H1 (cell line): ENCODE measurements around the gene TLL2. TPM values are rescaled to one million over a fixed set of nuclear protein-coding genes. Genes with fewer than 3 reads are reported as not detected.

Experiments
- CTCF ChIA-PET: fragments of 300-600 bp; sonication (Branson Sonifier 250); formaldehyde crosslinking; loops from one replicate; lab custom pipeline; 2021; ENCODE audit not compliant: partially characterized antibody; lab: Charles Lee
- POLR2A ChIA-PET: fragments of 300-600 bp; sonication (Branson Sonifier 250); formaldehyde crosslinking; loops from one replicate; lab custom pipeline; 2021; ENCODE audit warnings: inconsistent platforms; ENCODE audit not compliant: partially characterized antibody; lab: Charles Lee
- DNase-seq, 2 experiments: peaks; one replicate each; pipeline versions ENCODE4 v3.0.0 to v3.0.0-alpha.2; 2010 to 2022; ENCODE audit warnings: low spot score in 2 of 2, low read depth in 1 of 2, mixed read lengths in 1 of 2
- FAIRE-seq: peaks from 2 replicates; lab custom pipeline; 2011; peaks lifted over from hg19 to GRCh38; lab: Jason Lieb, UNC
- H2AFZ ChIP-seq: 2 replicates; pipeline ENCODE4 v1.8.1; 2012; ENCODE audit warnings: low read length, inconsistent platforms
- H2AK5ac ChIP-seq: 2 replicates; pipeline ENCODE4 v1.6.1; 2013; ENCODE audit warnings: low read depth, low read length
- H2BK120ac ChIP-seq: replicated peaks from 2 replicates; pipeline ENCODE3; 2013; ENCODE audit warnings: low read depth, low read length, inconsistent platforms
- H2BK12ac ChIP-seq: 2 replicates; pipeline ENCODE4 v1.6.1; 2013; ENCODE audit warnings: low read depth, low read length
- H2BK15ac ChIP-seq: 2 replicates; pipeline ENCODE4 v1.6.1; 2013; ENCODE audit warnings: low read length
- H2BK20ac ChIP-seq: 2 replicates; pipeline ENCODE4 v1.6.1; 2013; ENCODE audit warnings: low read length
- H2BK5ac ChIP-seq: 2 replicates; pipeline ENCODE4 v1.6.1; 2013; ENCODE audit warnings: low read depth, low read length
- H3K14ac ChIP-seq: 2 replicates; pipeline ENCODE4 v1.6.1; 2013; ENCODE audit warnings: inconsistent platforms; ENCODE audit not compliant: insufficient read length
- H3K18ac ChIP-seq: 2 replicates; pipeline ENCODE4 v1.6.1; 2013; ENCODE audit warnings: low read length; ENCODE audit errors: extremely low read depth
- H3K23ac ChIP-seq: 2 replicates; pipeline ENCODE4 v1.6.1; 2013; ENCODE audit warnings: inconsistent platforms; ENCODE audit not compliant: insufficient read length
- H3K23me2 ChIP-seq: 2 replicates; pipeline ENCODE4 v1.6.1; 2013; ENCODE audit warnings: low read depth, low read length
- H3K27ac ChIP-seq: 2 replicates; pipeline ENCODE4 v1.6.1; 2011; ENCODE audit warnings: low read depth, low read length, inconsistent platforms
- H3K27me3 ChIP-seq, 4 experiments: replicated peaks in 1 of 4; 1 replicate in 1 of 4; 2 replicates in 3 of 4; pipeline versions ENCODE4 v1.6.1 to v1.8.1; 2011 to 2013; ENCODE audit warnings: low read length in 3 of 4, mild to moderate bottlenecking in 3 of 4, inconsistent platforms in 2 of 4, mixed read lengths in 2 of 4, moderate library complexity in 1 of 4; ENCODE audit not compliant: control insufficient read depth in 3 of 4, insufficient read depth in 3 of 4; ENCODE audit errors: extremely low read depth in 1 of 4
- H3K36me3 ChIP-seq, 4 experiments: 2 replicates each; pipeline versions ENCODE4 v1.6.1 to v1.8.1; 2011 to 2013; ENCODE audit warnings: mild to moderate bottlenecking in 4 of 4, low read length in 3 of 4, moderate library complexity in 2 of 4, control low read depth in 1 of 4, inconsistent platforms in 1 of 4; ENCODE audit not compliant: insufficient read depth in 4 of 4, control insufficient read depth in 2 of 4
- H3K4ac ChIP-seq: replicated peaks from 2 replicates; pipeline ENCODE3; 2013; ENCODE audit warnings: low read length, low read depth, mixed read lengths, inconsistent platforms; ENCODE audit not compliant: insufficient read length
- H3K4me1 ChIP-seq, 4 experiments: replicated peaks in 1 of 4; 1 replicate in 1 of 4; 2 replicates in 3 of 4; pipeline versions ENCODE4 v1.6.1 to v1.8.1; 2011 to 2013; ENCODE audit warnings: low read length in 3 of 4, inconsistent platforms in 2 of 4, mixed read lengths in 1 of 4; ENCODE audit not compliant: insufficient read depth in 4 of 4, control insufficient read depth in 3 of 4
- H3K4me2 ChIP-seq, 2 experiments: 2 replicates each; pipeline versions ENCODE4 v1.6.1 to v1.8.1; 2011 to 2013; ENCODE audit warnings: low read depth in 2 of 2, low read length in 2 of 2, control low read depth in 1 of 2, inconsistent platforms in 1 of 2, mild to moderate bottlenecking in 1 of 2; ENCODE audit not compliant: insufficient read depth in 1 of 2
- H3K4me3 ChIP-seq, 4 experiments: fragments of 200-600, 300-600 bp in 1 of 4; sonication (generic), shearing (Covaris generic), sonication (Bioruptor Twin) in 1 of 4; 2 replicates each; pipeline versions ENCODE4 v1.5.1 to v1.8.1; 2011 to 2016; ENCODE audit warnings: low read length in 4 of 4, low read depth in 3 of 4, control low read depth in 2 of 4, inconsistent platforms in 2 of 4, mild to moderate bottlenecking in 2 of 4, mixed read lengths in 1 of 4, moderate library complexity in 1 of 4; ENCODE audit not compliant: insufficient read depth in 2 of 4; ENCODE audit errors: extremely low read depth in 1 of 4
- H3K56ac ChIP-seq: replicated peaks from 2 replicates; pipeline ENCODE3; 2013; ENCODE audit warnings: low read depth, mild to moderate bottlenecking, mixed read lengths, low read length, inconsistent platforms; ENCODE audit not compliant: insufficient read length
- H3K79me1 ChIP-seq: 2 replicates; pipeline ENCODE4 v1.6.1; 2013; ENCODE audit warnings: low read depth, low read length, control low read depth
- H3K79me2 ChIP-seq, 2 experiments: 2 replicates each; pipeline versions ENCODE4 v1.6.1 to v1.8.1; 2012 to 2013; ENCODE audit warnings: low read length in 2 of 2, mild to moderate bottlenecking in 2 of 2, inconsistent platforms in 1 of 2; ENCODE audit not compliant: insufficient read depth in 2 of 2, control insufficient read depth in 1 of 2
- H3K9ac ChIP-seq, 4 experiments: replicated peaks in 1 of 4; 1 replicate in 1 of 4; 2 replicates in 3 of 4; pipeline versions ENCODE4 v1.6.1 to v1.8.1; 2011 to 2013; ENCODE audit warnings: low read depth in 3 of 4, low read length in 3 of 4, control low read depth in 2 of 4, mild to moderate bottlenecking in 2 of 4, moderate library complexity in 2 of 4, inconsistent platforms in 1 of 4; ENCODE audit errors: extremely low read depth in 1 of 4
- H3K9me3 ChIP-seq, 2 experiments: 2 replicates each; pipeline versions ENCODE4 v1.6.1 to v1.8.1; 2012 to 2013; ENCODE audit warnings: mild to moderate bottlenecking in 2 of 2, moderate library complexity in 2 of 2, control low read depth in 1 of 2, inconsistent platforms in 1 of 2, low read depth in 1 of 2, low read length in 1 of 2, mixed read lengths in 1 of 2; ENCODE audit not compliant: insufficient read depth in 2 of 2
- H4K20me1 ChIP-seq, 2 experiments: replicated peaks in 1 of 2; 2 replicates each; pipeline versions ENCODE3 to v1.8.1; 2011 to 2013; ENCODE audit warnings: inconsistent platforms in 2 of 2, low read length in 2 of 2, mild to moderate bottlenecking in 1 of 2; ENCODE audit not compliant: insufficient read depth in 2 of 2, control insufficient read depth in 1 of 2
- H4K5ac ChIP-seq: 2 replicates; pipeline ENCODE4 v1.6.1; 2013; ENCODE audit warnings: low read length, low read depth, mixed read lengths, inconsistent platforms; ENCODE audit not compliant: insufficient read length
- H4K8ac ChIP-seq: 2 replicates; pipeline ENCODE4 v1.8.0; 2013; ENCODE audit warnings: mild to moderate bottlenecking, moderate library complexity, low read length, inconsistent platforms; ENCODE audit not compliant: insufficient read depth; ENCODE audit errors: extremely low read depth
- H4K91ac ChIP-seq: replicated peaks from 2 replicates; pipeline ENCODE3; 2013; ENCODE audit warnings: low read length, mixed read lengths, inconsistent platforms; ENCODE audit not compliant: insufficient read length
- BCL11A ChIP-seq, 2 experiments: IDR thresholded peaks; one replicate each; pipeline ENCODE4 v1.6.1; 2011; ENCODE audit warnings: low read depth in 2 of 2, low read length in 2 of 2, mild to moderate bottlenecking in 2 of 2
- CREB1 ChIP-seq: IDR thresholded peaks from 2 replicates; pipeline ENCODE4 v1.6.1; 2012; ENCODE audit warnings: inconsistent platforms
- CTCF ChIP-seq, 3 experiments: IDR thresholded peaks; 1 replicate in 2 of 3; 2 replicates in 1 of 3; pipeline versions ENCODE4 v1.5.1 to v1.6.1; 2011; ENCODE audit warnings: low read length in 3 of 3, mild to moderate bottlenecking in 3 of 3, inconsistent platforms in 2 of 3, low read depth in 1 of 3, moderate library complexity in 1 of 3; ENCODE audit not compliant: insufficient read depth in 1 of 3; ENCODE audit errors: control extremely low read depth in 1 of 3
- FOSL1 ChIP-seq: IDR thresholded peaks from 2 replicates; pipeline ENCODE4 v1.6.1; 2011; ENCODE audit warnings: mild to moderate bottlenecking, low read depth, low read length, moderate library complexity; ENCODE audit not compliant: insufficient read depth
- POLR2A ChIP-seq, 2 experiments: IDR thresholded peaks; 1 replicate in 1 of 2; 2 replicates in 1 of 2; pipeline ENCODE4 v1.6.1; 2011; ENCODE audit warnings: low read depth in 2 of 2, low read length in 2 of 2, mild to moderate bottlenecking in 2 of 2; ENCODE audit errors: control extremely low read depth in 1 of 2
- RAD21 ChIP-seq, 2 experiments: IDR thresholded peaks in 1 of 2; conservative IDR thresholded peaks in 1 of 2; 2 replicates each; pipeline ENCODE4 v1.6.1; 2011; ENCODE audit warnings: low read depth in 2 of 2, low read length in 2 of 2, improper control_type of control experiment in 1 of 2, inconsistent platforms in 1 of 2, mild to moderate bottlenecking in 1 of 2, moderate library complexity in 1 of 2
- RBBP5 ChIP-seq: IDR thresholded peaks from 2 replicates; pipeline ENCODE4 v1.7.1; 2012; ENCODE audit warnings: low read depth, mild to moderate bottlenecking, inconsistent platforms, low read length, moderate library complexity, borderline replicate concordance
- WGBS, 2 experiments: shearing (Covaris generic) in 1 of 2; methylation state at CpG; one replicate each; pipeline versions ENCODE4 v1.1.6 to v1.1.7; 2013 to 2015; ENCODE audit warnings: low lambda C conversion rate in 2 of 2, mixed read lengths in 2 of 2, inconsistent platforms in 1 of 2, low coverage in 1 of 2, missing lambda C conversion rate in 1 of 2; ENCODE audit not compliant: insufficient replicate concordance in 2 of 2, insufficient coverage in 1 of 2, insufficient read length in 1 of 2; ENCODE audit errors: extremely low coverage in 1 of 2, missing lambda C conversion rate in 1 of 2; 5-methylcytosine and 5-hydroxymethylcytosine counted together
- polyA plus RNA-seq, 7 experiments: library from polyadenylated mRNA; depleted of rRNA in 3 of 7; stranded (reverse) in 5 of 7; unstranded in 2 of 7; fragments of >200 nt in 5 of 7; fragments of 200-250 nt in 2 of 7; gene quantifications; 1 replicate in 5 of 7; 2 replicates in 1 of 7; 4 replicates in 1 of 7; pipeline versions ENCODE4 v1.2.1 to v1.2.3, GENCODE V29; 2011 to 2013; ENCODE audit warnings: missing spikeins in 2 of 7, mixed read lengths in 2 of 7
- total RNA-seq: library from RNA; stranded (reverse); fragmentation: NEBNext Ultra II Directional; extraction: Animal tissue kit (Norgen Biotek cat#: 25700); gene quantifications from 2 replicates; pipeline ENCODE4 v1.2.1, GENCODE V29; 2021

The TLL2 gene
- total and polyA plus RNA-seq, 2 of the 8 experiments (the other 6 are each of a cell fraction or from before 2014, with no cell fraction given), result 2.4 to 3.2 TPM

- FAIRE-seq (no peak), DNase-seq (peak in 1 of 2 experiments; percentile 81)
- no peaks in the 10 kb centered on the region for H3K27me3 ChIP-seq
- no peak overlapping the region for H3K27ac ChIP-seq
- no peaks in the 10 kb centered on the region for H3K9me3 ChIP-seq
- H3K56ac ChIP-seq, result no peak overlapping the region
- no peak overlapping the region for H3K4me3 ChIP-seq
- POLR2A ChIA-PET, result no interaction called here
- H4K8ac ChIP-seq, result no peak overlapping the region
- H2BK5ac ChIP-seq, result no peak overlapping the region
- H2AK5ac ChIP-seq, result no peak overlapping the region
- H3K23ac ChIP-seq, result no peak overlapping the region
- no peak overlapping the region for H3K14ac ChIP-seq
- no peak overlapping the region for H2BK12ac ChIP-seq
- H3K79me2 ChIP-seq, result no peaks in the 10 kb centered on the region
- no peaks in the 10 kb centered on the region for H4K20me1 ChIP-seq
- no peak overlapping the region for H2BK120ac ChIP-seq
- no peak overlapping the region for H4K91ac ChIP-seq
- H3K79me1 ChIP-seq, result no peaks in the 10 kb centered on the region
- no peak for TF ChIP-seq RBBP5
- no peak for TF ChIP-seq BCL11A (IDR thresholded peaks at IDR 0.05; ENCODE audit: low read depth in 2 of 2, low read length in 2 of 2)
- no peak for TF ChIP-seq POLR2A (IDR thresholded peaks at IDR 0.05; ENCODE audit: control extremely low read depth in 1 of 2, low read depth in 2 of 2, low read length in 2 of 2)
- TF ChIP-seq RAD21 (IDR thresholded peaks at IDR 0.05 in 1 of 2, conservative IDR thresholded peaks at IDR 0.05 in 1 of 2; ENCODE audit: low read depth in 2 of 2, low read length in 2 of 2), result peak; percentile 27 to 57; a peak in 3 of 4 replicates
- TF ChIP-seq CTCF (IDR thresholded peaks at IDR 0.05; ENCODE audit: control extremely low read depth in 1 of 3, insufficient read depth in 1 of 3, low read depth in 1 of 3, low read length in 3 of 3), result peak; percentile 62 to 74 (median 71)
- no peak for TF ChIP-seq CREB1
- TF ChIP-seq FOSL1, result no peak
- H3K18ac ChIP-seq, result no peak overlapping the region
- H2BK15ac ChIP-seq, result no peak overlapping the region
- no peak overlapping the region for H2AFZ ChIP-seq
- H3K23me2 ChIP-seq, result no peaks in the 10 kb centered on the region
- no peak overlapping the region for H3K4ac ChIP-seq
- H2BK20ac ChIP-seq, result no peak overlapping the region
- no peak overlapping the region for H4K5ac ChIP-seq
- no peaks in the 10 kb centered on the region for H3K36me3 ChIP-seq
- no peak overlapping the region for H3K4me2 ChIP-seq
- no peaks in the 10 kb centered on the region for H3K4me1 ChIP-seq
- 79% methylated on average over 13 of the region's 13 CpGs; no CpG with 5 or more reads in 1 of the 2 experiments for WGBS, 2 experiments
- CTCF ChIA-PET, result interaction anchor here (0.7 to 6.4 kb wide), 35 partner anchors 9 to 227 kb away, joined by 3 to 36 read pairs (median 5); partner anchors contain the start of gene TLL2
- no peak overlapping the region for H3K9ac ChIP-seq
Measured at GRCh38 chr10:96413151-96413787, 100.5 kb downstream of the TLL2 start.
